HEK293 (cell line): ENCODE results near the gene TGIF1.

Source experiments
- CTCF ChIA-PET: fragments of 350-600 bp; formaldehyde crosslinking; extraction: SDS; loops from one replicate; lab custom pipeline; 2021; ENCODE audit warnings: antibody characterized with exemption; lab: Yijun Ruan, JAX
- POLR2A ChIA-PET: fragments of 300-600 bp; formaldehyde crosslinking; extraction: SDS; loops from one replicate; lab custom pipeline; 2020; ENCODE audit warnings: antibody characterized with exemption, inconsistent platforms; lab: Yijun Ruan, JAX
- H3K27ac ChIP-seq: fragments of 200-500 bp; sonication (Bioruptor generic); 2 replicates; pipeline ENCODE4 v1.5.1; 2014; ENCODE audit warnings: low read depth, low read length, control low read depth, inconsistent platforms; ENCODE audit errors: extremely low read depth
- H3K36me3 ChIP-seq, 2 experiments: fragments of 200-500 bp in 1 of 2; sonication (Bioruptor generic) in 1 of 2; 1 replicate in 1 of 2; 2 replicates in 1 of 2; pipeline ENCODE4 v1.5.1; 2014 to 2017; ENCODE audit warnings: inconsistent platforms in 2 of 2, low read length in 2 of 2; ENCODE audit not compliant: control insufficient read depth in 2 of 2, insufficient read depth in 1 of 2
- H3K4me1 ChIP-seq: fragments of 200-500 bp; sonication (Bioruptor generic); 2 replicates; pipeline ENCODE4 v1.5.1; 2014; ENCODE audit warnings: mild to moderate bottlenecking, low read length, inconsistent platforms; ENCODE audit not compliant: control insufficient read depth, insufficient read depth
- H3K4me3 ChIP-seq: 2 replicates; pipeline ENCODE4 v1.5.1; 2011; ENCODE audit warnings: low read depth, mild to moderate bottlenecking, control low read depth, low read length, moderate library complexity
- H3K9me3 ChIP-seq: fragments of 200-500 bp; sonication (Bioruptor generic); 2 replicates; pipeline ENCODE4 v1.5.1; 2014; ENCODE audit warnings: low read depth, low read length, inconsistent platforms; ENCODE audit not compliant: control insufficient read depth, insufficient read depth
- BCL11A ChIP-seq: fragments of 450-650 bp; formaldehyde crosslinking; IDR thresholded peaks from 2 replicates; pipeline ENCODE4 v1.5.1; 2016; ENCODE audit warnings: low read depth, missing biosample characterization, missing genetic modification characterization
- BCL11B ChIP-seq: fragments of 450-650 bp; formaldehyde crosslinking; IDR thresholded peaks from 2 replicates; pipeline ENCODE4 v1.5.1; 2016; ENCODE audit warnings: low read depth, missing biosample characterization, missing genetic modification characterization
- GLI4 ChIP-seq: fragments of 450-650 bp; formaldehyde crosslinking; IDR thresholded peaks from 2 replicates; pipeline ENCODE4 v1.5.1; 2016; ENCODE audit warnings: missing biosample characterization, missing genetic modification characterization
- INSM2 ChIP-seq: fragments of 450-650 bp; formaldehyde crosslinking; IDR thresholded peaks from 2 replicates; pipeline ENCODE4 v1.5.1; 2016; ENCODE audit warnings: missing biosample characterization, missing genetic modification characterization
- KLF17 ChIP-seq: fragments of 450-650 bp; formaldehyde crosslinking; IDR thresholded peaks from 2 replicates; pipeline ENCODE4 v1.5.1; 2016; ENCODE audit warnings: missing biosample characterization, missing genetic modification characterization
- SP3 ChIP-seq: fragments of 450-650 bp; formaldehyde crosslinking; IDR thresholded peaks from 2 replicates; pipeline ENCODE4 v1.5.1; 2016; ENCODE audit warnings: missing biosample characterization, missing genetic modification characterization
- SP7 ChIP-seq: fragments of 450-650 bp; formaldehyde crosslinking; IDR thresholded peaks from 2 replicates; pipeline ENCODE4 v1.5.1; 2016; ENCODE audit warnings: missing biosample characterization, missing genetic modification characterization
- ZNF202 ChIP-seq: fragments of 450-650 bp; formaldehyde crosslinking; IDR thresholded peaks from 2 replicates; pipeline ENCODE4 v1.5.1; 2016; ENCODE audit warnings: missing biosample characterization, missing genetic modification characterization, borderline replicate concordance
- ZNF221 ChIP-seq: fragments of 450-650 bp; formaldehyde crosslinking; IDR thresholded peaks from 2 replicates; pipeline ENCODE4 v1.5.1; 2017; ENCODE audit warnings: missing biosample characterization, missing genetic modification characterization, borderline replicate concordance
- ZNF248 ChIP-seq: fragments of 450-650 bp; formaldehyde crosslinking; IDR thresholded peaks from 2 replicates; pipeline ENCODE4 v1.5.1; 2017; ENCODE audit warnings: missing biosample characterization, missing genetic modification characterization
- ZNF366 ChIP-seq: fragments of 450-650 bp; formaldehyde crosslinking; conservative IDR thresholded peaks from 2 replicates; pipeline ENCODE4 v1.5.1; 2016; ENCODE audit warnings: missing biosample characterization, missing genetic modification characterization
- ZNF555 ChIP-seq: fragments of 450-650 bp; formaldehyde crosslinking; conservative IDR thresholded peaks from 2 replicates; pipeline ENCODE4 v1.5.1; 2017; ENCODE audit warnings: missing biosample characterization, mild to moderate bottlenecking, missing genetic modification characterization, inconsistent platforms
- ZNF558 ChIP-seq: fragments of 450-650 bp; formaldehyde crosslinking; IDR thresholded peaks from 2 replicates; pipeline ENCODE4 v1.5.1; 2016; ENCODE audit warnings: missing biosample characterization, missing genetic modification characterization
- ZNF623 ChIP-seq: fragments of 450-650 bp; formaldehyde crosslinking; IDR thresholded peaks from 2 replicates; pipeline ENCODE4 v1.5.1; 2016; ENCODE audit warnings: missing biosample characterization, missing genetic modification characterization
- ZNF624 ChIP-seq: fragments of 450-650 bp; formaldehyde crosslinking; IDR thresholded peaks from 2 replicates; pipeline ENCODE4 v1.5.1; 2017; ENCODE audit warnings: missing biosample characterization, missing genetic modification characterization
- ZNF660 ChIP-seq: fragments of 450-650 bp; IDR thresholded peaks from 2 replicates; pipeline ENCODE4 v1.5.1; 2018; ENCODE audit warnings: missing biosample characterization, mild to moderate bottlenecking, missing genetic modification characterization
- ZNF76 ChIP-seq: fragments of 450-650 bp; formaldehyde crosslinking; IDR thresholded peaks from 2 replicates; pipeline ENCODE4; 2016; ENCODE audit warnings: low read depth, missing biosample characterization, missing genetic modification characterization, borderline replicate concordance
- ZSCAN18 ChIP-seq: fragments of 450-650 bp; formaldehyde crosslinking; IDR thresholded peaks from 2 replicates; pipeline ENCODE4 v1.5.1; 2016; ENCODE audit warnings: missing biosample characterization, missing genetic modification characterization
- ZSCAN5A ChIP-seq: fragments of 450-650 bp; formaldehyde crosslinking; IDR thresholded peaks from 2 replicates; pipeline ENCODE4 v1.5.1; 2016; ENCODE audit warnings: missing biosample characterization, missing genetic modification characterization

The TGIF1 gene

GRCh38 chr18:3401669-3402620, 48.0 kb upstream of the TGIF1 start:
- TF ChIP-seq ZNF624 (no peak), ZSCAN18 (no peak), GLI4 (tag by site-specific recombination) (no peak), BCL11B (tag by site-specific recombination) (no peak), KLF17 (tag by site-specific recombination) (no peak), ZNF623 (tag by site-specific recombination) (no peak), ZNF221 (tag by site-specific recombination) (no peak), ZNF202 (tag by site-specific recombination) (no peak), ZSCAN5A (tag by site-specific recombination) (no peak), ZNF248 (no peak), BCL11A (tag by site-specific recombination) (no peak), ZNF555 (no peak)
- TF ChIP-seq, all 188 proteins: peak for 0
- CTCF ChIA-PET: interaction anchor here (0.5 to 0.6 kb wide), 2 partner anchors 56 to 149 kb away, joined by 3 read pairs; no protein-coding TSS in a partner anchor
- no peak overlapping the region for H3K27ac ChIP-seq
- no peaks in the 10 kb centered on the region for H3K36me3 ChIP-seq
- no peaks in the 10 kb centered on the region for H3K9me3 ChIP-seq
- H3K4me3 ChIP-seq: no peak overlapping the region
- POLR2A ChIA-PET: no interaction called here
- no peaks in the 10 kb centered on the region for H3K4me1 ChIP-seq

GRCh38 chr18:3402982-3403451, 47.0 kb upstream of the TGIF1 start:
- Histone ChIP-seq H3K9me3 (no peaks in the 10 kb centered on the region), H3K36me3 (no peaks in the 10 kb centered on the region), H3K4me3 (no peak overlapping the region), H3K4me1 (no peaks in the 10 kb centered on the region), H3K27ac (no peak overlapping the region)
- ChIA-PET POLR2A (interaction anchor here (1.1 kb wide), 2 partner anchors 106 to 191 kb away, joined by 3 to 8 read pairs; no protein-coding TSS in a partner anchor), CTCF (interaction anchor here (0.5 to 1.4 kb wide), 2 partner anchors 18 to 263 kb away, joined by 3 read pairs; no protein-coding TSS in a partner anchor)
- TF ChIP-seq INSM2 (tag by site-specific recombination) (no peak), SP7 (peak; percentile 66), ZNF366 (tag by site-specific recombination) (peak; percentile 40; the same call in 1 of the 2 replicates), ZNF76 (no peak), ZNF660 (tag by site-specific recombination) (no peak), SP3 (tag by site-specific recombination) (peak; percentile 45; the same call in 1 of the 2 replicates), ZNF558 (peak; percentile 33; the same call in 1 of the 2 replicates)
